SK-N-SH treated with all-trans-retinoic acid at 6 μM for 48 hours (cell line): ENCODE measurements around the gene FASTKD3.

Experiments
- ESRRG ChIP-seq: fragments of 250-450 bp; sonication (Bioruptor Pico); IDR thresholded peaks from 2 replicates; pipeline ENCODE4 v1.6.1; 2021; ENCODE audit warnings: mild to moderate bottlenecking
- RARB ChIP-seq: fragments of 250-450 bp; sonication (Bioruptor Pico); IDR thresholded peaks from 2 replicates; pipeline ENCODE4 v1.8.0; 2021; ENCODE audit warnings: mild to moderate bottlenecking, moderate library complexity
- TOX ChIP-seq: fragments of 250-450 bp; sonication (Bioruptor Pico); IDR thresholded peaks from 2 replicates; pipeline ENCODE4 v1.8.0; 2021; ENCODE audit warnings: mild to moderate bottlenecking, moderate library complexity, borderline replicate concordance
- ZC3H10 ChIP-seq: fragments of 250-450 bp; sonication (Bioruptor Pico); IDR thresholded peaks from 2 replicates; pipeline ENCODE4 v1.5.1; 2021; ENCODE audit warnings: mild to moderate bottlenecking, moderate library complexity
- ZNF8 ChIP-seq: fragments of 450-650 bp; formaldehyde crosslinking; IDR thresholded peaks from 2 replicates; pipeline ENCODE4 v1.5.0; 2020; ENCODE audit warnings: mild to moderate bottlenecking, moderate library complexity
- TF ChIP-seq, protein P1 (sequence below): fragments of 250-450 bp; sonication (Bioruptor Pico); IDR thresholded peaks from 2 replicates; pipeline ENCODE4 v1.8.0; 2020; ENCODE audit warnings: mild to moderate bottlenecking, moderate library complexity, borderline replicate concordance

DNA sequence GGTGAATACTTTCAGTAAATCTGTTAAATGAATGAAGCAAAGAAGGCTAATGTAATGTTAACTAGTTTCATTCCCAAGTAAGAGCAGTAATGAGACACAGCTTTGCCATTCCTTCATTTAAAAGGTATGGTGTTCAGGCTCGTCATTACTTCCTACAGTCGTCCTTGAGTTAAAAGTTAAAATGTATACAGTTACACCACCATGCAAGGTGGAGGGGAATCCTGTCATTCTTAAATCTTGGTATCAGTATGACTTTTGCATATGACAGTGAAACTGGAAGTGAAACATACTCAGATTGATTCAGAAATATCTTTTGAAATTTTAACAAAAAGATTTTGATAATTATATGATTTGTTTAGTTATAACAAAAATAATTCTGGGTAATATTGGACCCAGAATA is 26.0 kb upstream of the FASTKD3 start:
- no peak for TF ChIP-seq TOX (CRISPR knock-in tag)
- no peak for TF ChIP-seq RARB (CRISPR knock-in tag)
- TF ChIP-seq ZC3H10: no peak
- TF ChIP-seq, protein P1, sequence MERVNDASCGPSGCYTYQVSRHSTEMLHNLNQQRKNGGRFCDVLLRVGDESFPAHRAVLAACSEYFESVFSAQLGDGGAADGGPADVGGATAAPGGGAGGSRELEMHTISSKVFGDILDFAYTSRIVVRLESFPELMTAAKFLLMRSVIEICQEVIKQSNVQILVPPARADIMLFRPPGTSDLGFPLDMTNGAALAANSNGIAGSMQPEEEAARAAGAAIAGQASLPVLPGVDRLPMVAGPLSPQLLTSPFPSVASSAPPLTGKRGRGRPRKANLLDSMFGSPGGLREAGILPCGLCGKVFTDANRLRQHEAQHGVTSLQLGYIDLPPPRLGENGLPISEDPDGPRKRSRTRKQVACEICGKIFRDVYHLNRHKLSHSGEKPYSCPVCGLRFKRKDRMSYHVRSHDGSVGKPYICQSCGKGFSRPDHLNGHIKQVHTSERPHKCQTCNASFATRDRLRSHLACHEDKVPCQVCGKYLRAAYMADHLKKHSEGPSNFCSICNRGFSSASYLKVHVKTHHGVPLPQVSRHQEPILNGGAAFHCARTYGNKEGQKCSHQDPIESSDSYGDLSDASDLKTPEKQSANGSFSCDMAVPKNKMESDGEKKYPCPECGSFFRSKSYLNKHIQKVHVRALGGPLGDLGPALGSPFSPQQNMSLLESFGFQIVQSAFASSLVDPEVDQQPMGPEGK (CRISPR knock-in tag): no peak
- no peak for TF ChIP-seq ZNF8 (CRISPR knock-in tag)
- no peak for TF ChIP-seq ESRRG (CRISPR knock-in tag)
